ENCODE measurements around the gene DPH6.

- no peak for TF ChIP-seq CTCF (IDR thresholded peaks at IDR 0.05)
- TF ChIP-seq POLR2A (IDR thresholded peaks at IDR 0.05) = no peak
Measured at GRCh38 chr15:35485411-35485810, 60.6 kb downstream of the DPH6 start.
